Measurements from ENCODE around the gene KNL1. TPM values are rescaled to one million over a fixed set of nuclear protein-coding genes. Genes with fewer than 3 reads are reported as not detected.
"Not testable (repeated sequence)": the region's sequence is repeated elsewhere in the genome, so short reads cannot be mapped to it uniquely, and the experiment has no call there.

The KNL1 gene
- total RNA-seq, 1 donor from 2014 or later: 0.53 TPM

DNA sequence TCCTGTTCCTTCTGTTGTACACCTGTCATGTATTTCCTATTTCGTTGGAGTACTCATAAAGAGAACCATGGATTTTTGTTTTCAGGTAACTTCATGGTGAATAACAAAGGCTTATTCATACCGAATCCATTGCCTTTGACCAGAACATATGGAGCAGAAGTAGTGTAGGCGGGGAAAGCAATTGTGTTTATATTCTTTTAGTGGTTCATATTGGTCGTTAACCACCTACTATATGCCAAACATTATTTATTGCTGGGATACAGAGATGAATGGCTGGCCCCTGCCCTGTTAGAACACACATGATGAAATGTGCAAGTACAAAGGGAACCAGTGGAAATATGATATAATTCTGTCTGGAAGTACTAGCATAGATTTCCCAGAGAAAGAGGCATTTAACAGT is 15.2 kb upstream of the KNL1 start:
- H3K4me3 ChIP-seq (ENCODE audit: low read depth, low read length): no peak overlapping the region

DNA sequence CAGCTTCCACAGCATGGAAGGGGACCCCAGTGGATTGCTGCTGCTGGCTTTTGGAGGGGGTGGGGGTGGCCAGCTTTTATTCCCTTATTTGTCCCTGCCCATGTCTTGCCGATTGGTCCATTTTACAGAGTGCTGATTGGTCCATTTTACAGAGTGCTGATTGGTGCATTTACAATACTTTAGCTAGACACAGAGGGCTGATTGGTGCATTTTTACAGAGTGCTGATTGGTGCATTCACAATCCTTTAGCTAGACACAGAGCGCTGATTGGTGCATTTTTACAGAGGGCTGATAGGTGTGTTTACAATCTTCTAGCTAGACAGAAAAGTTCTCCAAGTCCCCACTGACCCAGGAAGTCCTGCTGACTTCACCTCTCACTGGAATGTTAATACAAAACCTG is 12.3 kb upstream of the KNL1 start:
- not testable (repeated sequence) for DNase-seq (ENCODE audit: low read depth); H3K4me3 ChIP-seq (ENCODE audit: low read depth, low read length); H3K27me3 ChIP-seq (ENCODE audit: control insufficient read depth, insufficient read depth, low read length); FAIRE-seq; H3K36me3 ChIP-seq (ENCODE audit: control insufficient read depth, insufficient read depth, low read length)

More for the DNA sequence above, 15.2 kb upstream of the KNL1 start:
- TF ChIP-seq, protein P1, sequence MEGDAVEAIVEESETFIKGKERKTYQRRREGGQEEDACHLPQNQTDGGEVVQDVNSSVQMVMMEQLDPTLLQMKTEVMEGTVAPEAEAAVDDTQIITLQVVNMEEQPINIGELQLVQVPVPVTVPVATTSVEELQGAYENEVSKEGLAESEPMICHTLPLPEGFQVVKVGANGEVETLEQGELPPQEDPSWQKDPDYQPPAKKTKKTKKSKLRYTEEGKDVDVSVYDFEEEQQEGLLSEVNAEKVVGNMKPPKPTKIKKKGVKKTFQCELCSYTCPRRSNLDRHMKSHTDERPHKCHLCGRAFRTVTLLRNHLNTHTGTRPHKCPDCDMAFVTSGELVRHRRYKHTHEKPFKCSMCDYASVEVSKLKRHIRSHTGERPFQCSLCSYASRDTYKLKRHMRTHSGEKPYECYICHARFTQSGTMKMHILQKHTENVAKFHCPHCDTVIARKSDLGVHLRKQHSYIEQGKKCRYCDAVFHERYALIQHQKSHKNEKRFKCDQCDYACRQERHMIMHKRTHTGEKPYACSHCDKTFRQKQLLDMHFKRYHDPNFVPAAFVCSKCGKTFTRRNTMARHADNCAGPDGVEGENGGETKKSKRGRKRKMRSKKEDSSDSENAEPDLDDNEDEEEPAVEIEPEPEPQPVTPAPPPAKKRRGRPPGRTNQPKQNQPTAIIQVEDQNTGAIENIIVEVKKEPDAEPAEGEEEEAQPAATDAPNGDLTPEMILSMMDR (IDR thresholded peaks at IDR 0.05; ENCODE audit: insufficient read depth, low read length, severe bottlenecking): no peak
- FAIRE-seq (no peak), DNase-seq (ENCODE audit: low read depth) (no peak)
- Histone ChIP-seq H3K27me3 (ENCODE audit: control insufficient read depth, insufficient read depth, low read length) (no peaks in the 10 kb centered on the region), H3K36me3 (ENCODE audit: control insufficient read depth, insufficient read depth, low read length) (peaks cover 3% of the 10 kb centered on the region)

DNA sequence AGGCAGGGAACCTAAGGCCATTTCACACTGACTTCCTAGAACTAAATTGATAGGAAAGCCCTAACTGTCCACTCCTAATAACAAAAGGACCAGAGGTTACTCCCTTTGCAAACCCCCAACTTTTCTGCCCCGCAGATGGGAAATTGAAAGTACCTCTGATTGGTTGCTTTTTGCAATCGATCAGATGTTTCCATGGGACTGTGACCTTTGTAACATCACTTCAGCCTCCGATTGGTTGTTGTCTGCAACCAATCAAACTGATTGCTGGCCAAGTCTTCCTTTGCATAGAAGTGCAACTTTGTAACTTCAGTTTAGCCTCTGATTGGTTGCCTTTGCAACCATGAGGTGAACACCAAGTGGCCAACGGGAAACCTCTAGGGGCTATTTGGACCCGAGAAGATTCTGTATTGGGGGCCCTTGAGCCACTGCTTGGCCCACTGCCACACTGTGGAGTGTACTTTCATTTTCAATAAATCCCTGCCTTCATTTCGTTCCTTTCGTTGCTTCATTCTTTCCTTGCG is 11.3 kb upstream of the KNL1 start:
- Histone ChIP-seq H3K27me3 (ENCODE audit: control insufficient read depth, insufficient read depth, low read length) (no peaks in the 10 kb centered on the region), H3K36me3 (ENCODE audit: control insufficient read depth, insufficient read depth, low read length) (no peaks in the 10 kb centered on the region), H3K4me3 (ENCODE audit: low read depth, low read length) (no peak overlapping the region)
- DNase-seq (ENCODE audit: low read depth) (no peak), FAIRE-seq (no peak)
- TF ChIP-seq, protein P1 (IDR thresholded peaks at IDR 0.05; ENCODE audit: insufficient read depth, low read length, severe bottlenecking): no peak

DNA sequence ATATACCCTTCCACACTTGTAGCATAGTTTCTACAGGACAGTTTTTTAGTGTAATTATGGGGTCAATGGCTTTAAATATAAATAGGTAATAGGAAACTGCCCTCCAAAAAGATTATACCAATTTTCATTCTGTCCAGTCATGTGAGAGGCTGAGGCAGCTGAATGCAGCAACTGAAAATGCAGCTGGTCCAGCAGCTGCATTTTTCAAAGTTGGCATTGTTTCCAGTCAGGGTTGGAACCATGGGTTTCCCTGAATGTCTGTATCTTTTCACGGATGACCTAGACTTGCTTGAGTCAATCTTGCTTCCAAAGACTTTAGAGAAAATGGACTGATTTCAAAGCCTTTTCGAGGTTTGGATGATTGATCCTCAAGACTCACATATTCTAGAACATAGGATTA is 9.9 kb upstream of the KNL1 start:
- no peak for FAIRE-seq
- H3K4me3 ChIP-seq (ENCODE audit: low read depth, low read length): no peak overlapping the region
- no peaks in the 10 kb centered on the region for H3K27me3 ChIP-seq (ENCODE audit: control insufficient read depth, insufficient read depth, low read length)

DNA sequence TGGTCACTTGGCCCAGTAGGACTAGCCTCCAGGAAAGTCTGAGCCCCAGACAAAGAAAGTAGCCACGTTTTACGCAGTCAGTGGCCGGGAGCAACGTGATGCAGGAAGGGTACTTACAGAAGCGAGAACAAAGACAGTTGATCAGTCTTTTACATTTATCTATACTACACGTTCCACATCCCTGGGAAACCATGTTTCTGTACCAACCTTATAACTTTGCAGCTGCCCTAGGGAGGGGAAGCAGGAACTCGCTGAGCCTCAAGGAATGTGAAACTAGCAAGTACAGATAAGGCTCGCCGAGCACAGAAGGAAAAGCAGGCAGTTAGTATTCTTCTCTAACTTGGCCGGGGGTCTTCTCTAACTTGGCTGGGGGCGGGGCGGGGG is 3.4 kb upstream of the KNL1 start:
- no peak for DNase-seq (ENCODE audit: low read depth)
- no peak for FAIRE-seq
- Histone ChIP-seq H3K4me3 (ENCODE audit: low read depth, low read length) (no peak overlapping the region), H3K27me3 (ENCODE audit: control insufficient read depth, insufficient read depth, low read length) (no peaks in the 10 kb centered on the region), H3K36me3 (ENCODE audit: control insufficient read depth, insufficient read depth, low read length) (no peaks in the 10 kb centered on the region)
- TF ChIP-seq, protein P1 (IDR thresholded peaks at IDR 0.05; ENCODE audit: insufficient read depth, low read length, severe bottlenecking): no peak

More for the DNA sequence above, 9.9 kb upstream of the KNL1 start:
- TF ChIP-seq, protein P1 (IDR thresholded peaks at IDR 0.05; ENCODE audit: insufficient read depth, low read length, severe bottlenecking): no peak
- H3K36me3 ChIP-seq (ENCODE audit: control insufficient read depth, insufficient read depth, low read length): no peaks in the 10 kb centered on the region
- no peak for DNase-seq (ENCODE audit: low read depth)

DNA sequence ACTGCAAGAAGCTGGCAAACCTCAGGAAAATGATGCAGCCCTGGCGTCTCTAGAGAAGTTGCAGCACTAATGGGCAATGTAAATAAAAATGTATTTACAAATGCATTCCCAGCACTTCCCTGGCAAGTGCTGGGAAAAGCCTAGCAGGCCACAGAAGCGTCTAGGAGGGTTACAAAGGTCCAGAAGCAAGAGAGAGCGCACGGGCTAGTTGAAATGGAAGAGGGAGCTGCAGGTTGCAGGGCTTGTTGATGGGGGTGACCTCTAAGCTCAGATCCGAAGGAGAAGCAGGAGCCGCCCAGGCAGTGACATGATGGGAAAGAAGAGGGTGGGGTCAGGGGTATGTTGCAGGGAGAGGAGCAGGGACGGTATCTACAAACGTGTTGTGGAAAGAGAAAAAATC is 2.7 kb upstream of the KNL1 start:
- no peak overlapping the region for H3K4me3 ChIP-seq (ENCODE audit: low read depth, low read length)
- no peaks in the 10 kb centered on the region for H3K36me3 ChIP-seq (ENCODE audit: control insufficient read depth, insufficient read depth, low read length)
- no peaks in the 10 kb centered on the region for H3K27me3 ChIP-seq (ENCODE audit: control insufficient read depth, insufficient read depth, low read length)
- no peak for DNase-seq (ENCODE audit: low read depth)
- TF ChIP-seq, protein P1 (IDR thresholded peaks at IDR 0.05; ENCODE audit: insufficient read depth, low read length, severe bottlenecking): no peak
- FAIRE-seq: no peak
